Natural killer cell treated with Interleukin-12 subunit alpha and Interleukin-12 subunit beta and Interleukin-15 and Interleukin-18, amount 100 ng/mL, for 72 hours (primary cell): ENCODE measurements around the gene TMEM271. TPM values are rescaled to one million over a fixed set of nuclear protein-coding genes. Genes with fewer than 3 reads are reported as not detected.

Experiments
- ATAC-seq, 2 donors: fragments of 150-1000 bp; cut with Tn5 transposase in 1 of 2; sonication (Bioruptor Pico), chemical (Tn5 transposase) in 1 of 2; 2 replicates each; pipeline ENCODE4 v1.10.0; 2021
- DNase-seq: peaks from one replicate; pipeline ENCODE4 v3.0.0; 2022; ENCODE audit warnings: low spot score
- H3K27ac Mint-ChIP-seq, 2 donors: 1 replicate in 1 of 2; 2 replicates in 1 of 2; pipeline ENCODE4 v1.8.0; 2022; ENCODE audit warnings: mixed read lengths in 2 of 2, mild to moderate bottlenecking in 1 of 2, moderate library complexity in 1 of 2
- H3K27me3 Mint-ChIP-seq, 2 donors: 1 replicate in 1 of 2; 2 replicates in 1 of 2; pipeline ENCODE4 v1.8.0; 2022; ENCODE audit warnings: mixed read lengths in 2 of 2
- H3K36me3 Mint-ChIP-seq: one replicate; pipeline ENCODE4 v1.8.0; 2022; ENCODE audit warnings: mixed read lengths
- H3K4me1 Mint-ChIP-seq, 2 donors: 1 replicate in 1 of 2; 2 replicates in 1 of 2; pipeline ENCODE4 v1.8.0; 2022; ENCODE audit warnings: low read depth in 2 of 2, mixed read lengths in 2 of 2, mild to moderate bottlenecking in 1 of 2
- H3K4me3 Mint-ChIP-seq: one replicate; pipeline ENCODE4 v1.8.0; 2022; ENCODE audit warnings: mixed read lengths
- H3K9me3 Mint-ChIP-seq: 2 replicates; pipeline ENCODE4 v1.8.0; 2022; ENCODE audit warnings: mixed read lengths
- total RNA-seq, 2 donors: library from RNA; stranded (reverse); gene quantifications; one replicate each; pipeline ENCODE4 v1.2.3, GENCODE V29; 2022

Gene TMEM271, protein sequence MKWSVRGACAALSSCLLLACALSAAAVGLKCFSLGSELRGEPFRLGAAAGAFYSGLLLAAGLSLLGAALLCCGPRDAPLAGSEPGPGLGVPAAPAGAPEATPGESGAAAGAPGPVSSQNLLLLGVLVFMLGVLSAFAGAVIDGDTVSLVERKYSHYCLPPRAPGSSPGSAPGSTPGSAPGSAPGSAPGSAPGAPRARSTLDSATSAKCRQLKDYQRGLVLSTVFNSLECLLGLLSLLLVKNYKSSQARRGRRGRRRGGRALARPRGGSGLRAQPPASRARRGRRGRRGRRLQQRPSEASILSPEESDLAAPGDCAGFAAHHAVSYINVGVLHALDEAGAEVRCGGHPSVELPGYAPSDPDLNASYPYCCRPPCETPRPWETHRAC
- not detected for total RNA-seq

DNA sequence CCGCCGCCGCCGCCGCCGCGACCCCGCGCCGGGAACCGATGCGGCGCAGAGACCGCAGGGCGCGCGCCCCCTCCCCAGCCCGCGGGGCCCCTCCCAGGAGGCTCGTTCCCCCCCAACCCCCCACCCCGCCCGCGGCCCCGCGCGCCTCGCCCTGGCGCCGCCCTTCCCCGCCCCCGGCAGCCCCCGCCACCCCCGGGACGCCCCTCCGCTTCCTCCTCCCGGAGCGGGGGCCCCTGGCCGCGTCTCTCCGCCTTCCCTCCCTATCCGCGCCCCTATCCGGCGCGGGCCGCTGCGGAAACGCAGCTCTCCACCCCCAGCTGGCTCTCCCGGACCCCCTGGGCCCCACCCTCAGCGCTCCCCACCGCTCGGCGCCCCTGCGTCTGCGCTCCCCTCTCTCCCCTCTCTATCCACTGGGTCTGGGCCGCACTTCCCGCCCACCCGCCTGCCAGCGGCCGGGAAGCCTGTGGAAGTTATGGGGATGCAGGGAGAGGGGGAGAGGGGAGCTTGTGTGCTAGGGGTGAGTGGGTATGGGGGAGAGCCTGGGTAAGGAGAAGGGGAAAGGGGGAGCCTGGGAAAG lies at the start of gene TMEM271:
Gene TMEM271 (minus strand): TSS at position 51 of the 577 bp plus-strand sequence. CDS start 233 bp downstream, outside the sequence.
- Mint-ChIP-seq H3K4me3 (no peak within 1 kb of the TSS), H3K27me3 (peaks cover 48 to 57% of the 10 kb centered on the region in 2 donors), H3K4me1 (peaks cover 0 to 10% of the 10 kb centered on the region in 2 donors), H3K9me3 (peaks cover 3% of the 10 kb centered on the region), H3K27ac (no peak within 1 kb of the TSS), H3K36me3 (no peaks in the 10 kb centered on the region)
- DNase-seq: no peak
- no peak for ATAC-seq

DNA sequence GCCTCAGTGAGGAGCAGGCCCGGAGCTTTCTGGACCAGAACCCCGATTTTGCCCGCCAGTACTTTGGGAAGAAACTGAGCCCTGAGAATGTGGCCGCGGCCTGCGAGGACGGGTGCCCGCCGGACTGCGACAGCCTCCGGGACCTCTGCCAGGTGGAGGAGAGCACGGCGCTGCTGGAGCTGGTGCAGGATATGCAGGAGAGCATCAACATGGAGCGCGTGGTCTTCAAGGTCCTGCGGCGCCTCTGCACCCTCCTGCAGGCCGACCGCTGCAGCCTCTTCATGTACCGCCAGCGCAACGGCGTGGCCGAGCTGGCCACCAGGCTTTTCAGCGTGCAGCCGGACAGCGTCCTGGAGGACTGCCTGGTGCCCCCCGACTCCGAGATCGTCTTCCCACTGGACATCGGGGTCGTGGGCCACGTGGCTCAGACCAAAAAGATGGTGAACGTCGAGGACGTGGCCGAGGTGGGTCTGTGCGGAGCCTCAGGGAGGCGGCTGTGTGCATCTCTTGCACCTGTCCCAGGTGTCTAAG lies 49.6 kb upstream of the TMEM271 start:
- Mint-ChIP-seq H3K4me1 (no peaks in the 10 kb centered on the region), H3K27ac (no peak overlapping the region), H3K9me3 (no peaks in the 10 kb centered on the region), H3K36me3 (no peaks in the 10 kb centered on the region), H3K4me3 (no peak overlapping the region), H3K27me3 (peaks cover 0 to 3% of the 10 kb centered on the region in 2 donors)
- ATAC-seq (no peak), DNase-seq (no peak)

DNA sequence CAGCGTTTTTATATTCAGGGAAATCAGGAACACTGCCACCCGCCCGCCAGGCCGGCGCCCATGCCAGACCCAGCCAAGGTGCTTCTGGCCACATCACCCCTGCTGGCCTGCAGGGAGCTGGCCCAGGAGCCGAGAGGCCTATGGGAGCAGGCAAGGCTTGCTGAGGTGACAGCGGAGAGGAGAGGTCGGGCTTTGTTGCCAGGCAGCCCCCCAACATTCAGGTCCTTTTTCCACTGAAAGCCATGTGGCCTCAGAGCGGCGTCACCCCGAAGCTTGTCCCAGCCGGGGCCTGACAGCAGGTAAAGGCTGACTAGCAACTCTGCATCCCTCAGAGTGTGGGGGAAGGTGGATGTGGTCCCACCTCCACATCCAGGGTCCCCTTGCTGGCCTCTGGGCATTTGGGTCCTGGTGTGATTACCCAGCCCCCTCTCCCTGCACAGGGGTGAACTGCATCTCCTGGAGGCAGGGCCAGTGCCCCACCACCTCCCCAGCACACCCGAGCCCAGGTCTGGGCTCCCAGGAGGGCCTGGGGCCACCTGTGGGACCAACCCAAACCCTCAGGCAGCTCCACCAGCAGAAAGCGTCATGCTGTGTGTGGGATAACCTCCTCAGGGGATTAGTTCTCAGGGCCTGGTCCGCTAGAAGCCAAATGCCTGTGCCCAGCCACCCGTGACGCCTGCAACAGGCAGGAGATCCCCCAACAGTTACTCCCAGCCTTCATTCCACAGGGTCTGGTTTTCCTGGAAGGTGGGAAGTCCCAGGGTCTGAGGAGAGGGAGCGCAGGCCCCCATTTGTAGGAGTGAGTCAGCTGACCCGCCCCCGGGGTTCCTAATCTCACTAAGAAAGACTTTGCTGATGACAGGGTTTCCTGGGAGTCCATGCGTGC lies 48.9 kb upstream of the TMEM271 start, which contains the start of gene PDE6B:
Gene PDE6B (plus strand): TSS at position 869 of the 886 bp plus-strand sequence. CDS start 54 bp downstream, outside the sequence.
- Mint-ChIP-seq H3K36me3 (no peaks in the 10 kb centered on the region), H3K27ac (no peak within 1 kb of the TSS), H3K27me3 (peaks cover 0 to 3% of the 10 kb centered on the region in 2 donors), H3K4me1 (no peaks in the 10 kb centered on the region), H3K9me3 (no peaks in the 10 kb centered on the region), H3K4me3 (no peak within 1 kb of the TSS)
- ATAC-seq: no peak
- DNase-seq: no peak

DNA sequence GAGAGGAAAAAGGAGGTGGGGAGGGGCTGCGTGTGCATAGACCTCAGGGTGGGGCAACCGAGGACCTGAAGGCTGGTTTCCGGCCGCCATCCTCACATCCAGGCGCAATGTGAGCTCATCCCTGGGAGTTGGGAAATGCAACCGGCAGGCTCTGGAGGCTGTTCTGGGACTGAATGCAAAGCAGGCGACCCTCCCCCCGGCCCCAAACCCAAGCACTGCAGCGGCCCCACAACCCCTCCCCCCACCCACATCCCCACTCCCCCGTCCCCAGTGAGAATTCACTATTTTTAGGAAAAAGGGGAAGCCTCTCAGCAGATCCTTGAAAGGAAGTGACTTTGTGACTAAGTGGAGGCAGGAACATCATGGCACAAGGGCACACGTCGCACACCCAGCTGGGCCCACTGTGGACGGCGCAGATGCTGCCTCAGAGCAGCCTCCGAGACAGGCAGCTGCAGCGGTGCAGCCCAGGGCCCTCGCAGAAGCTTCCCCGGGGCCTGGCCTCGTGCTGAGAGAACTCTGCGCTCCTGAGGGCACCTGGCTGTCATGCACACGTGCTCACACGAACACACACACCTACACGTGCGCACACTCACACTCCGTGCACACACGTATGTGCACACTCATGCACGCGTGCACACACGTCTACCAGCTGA lies 47.9 kb upstream of the TMEM271 start:
- H3K4me3 Mint-ChIP-seq: no peak overlapping the region
- DNase-seq (no peak), ATAC-seq (no peak)
- H3K27me3 Mint-ChIP-seq: peaks cover 0 to 3% of the 10 kb centered on the region in 2 donors
- no peaks in the 10 kb centered on the region for H3K9me3 Mint-ChIP-seq
- H3K36me3 Mint-ChIP-seq: no peaks in the 10 kb centered on the region
- no peaks in the 10 kb centered on the region for H3K4me1 Mint-ChIP-seq
- no peak overlapping the region for H3K27ac Mint-ChIP-seq

DNA sequence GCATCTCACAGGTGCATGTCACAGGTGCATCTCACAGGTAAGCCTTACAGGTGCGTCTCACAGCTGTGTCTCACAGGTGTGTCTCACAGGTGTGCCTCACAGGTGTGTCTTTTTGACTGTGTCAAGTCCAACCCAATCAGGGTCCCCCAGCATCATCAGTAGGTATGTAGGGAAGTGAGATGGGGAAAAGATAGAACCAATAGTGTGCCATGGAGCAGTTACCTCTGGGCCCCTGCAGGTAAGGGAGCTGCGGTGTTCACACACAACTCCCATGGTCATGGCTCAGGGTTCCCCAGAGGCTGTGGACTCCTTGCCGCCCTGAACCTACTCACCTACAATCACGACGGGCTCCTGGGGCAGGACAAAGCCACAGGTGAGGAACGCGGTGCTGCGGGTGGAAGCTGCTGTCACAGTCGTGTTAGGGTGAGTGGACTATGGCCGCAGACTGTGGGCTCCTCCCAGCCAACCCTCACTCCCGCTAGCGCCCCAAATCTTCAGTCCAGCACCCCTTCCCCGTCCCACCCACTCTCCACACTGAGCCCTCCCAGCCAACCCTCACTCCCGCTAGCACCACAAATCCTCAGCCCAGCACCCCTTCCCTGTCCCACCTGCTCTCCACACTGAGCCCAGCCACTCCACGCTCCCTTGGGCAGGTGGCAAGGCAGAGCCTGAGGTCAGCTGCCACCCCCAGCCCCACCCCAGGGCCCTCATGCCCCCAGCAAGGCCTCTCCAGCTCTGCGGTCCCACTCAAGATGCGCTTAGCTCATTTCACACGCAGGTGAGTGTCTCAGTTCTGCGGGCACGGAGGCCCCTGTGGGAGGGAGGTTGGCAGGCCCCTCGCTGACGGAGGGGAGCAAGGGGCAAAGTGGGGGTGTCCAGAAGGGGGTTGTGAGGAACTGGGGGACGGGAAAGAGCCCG lies 47.2 kb upstream of the TMEM271 start:
- Mint-ChIP-seq H3K4me1 (no peaks in the 10 kb centered on the region), H3K4me3 (no peak overlapping the region), H3K36me3 (no peaks in the 10 kb centered on the region), H3K9me3 (no peaks in the 10 kb centered on the region), H3K27me3 (peaks cover 0 to 3% of the 10 kb centered on the region in 2 donors), H3K27ac (no peak overlapping the region)
- no peak for DNase-seq
- no peak for ATAC-seq

DNA sequence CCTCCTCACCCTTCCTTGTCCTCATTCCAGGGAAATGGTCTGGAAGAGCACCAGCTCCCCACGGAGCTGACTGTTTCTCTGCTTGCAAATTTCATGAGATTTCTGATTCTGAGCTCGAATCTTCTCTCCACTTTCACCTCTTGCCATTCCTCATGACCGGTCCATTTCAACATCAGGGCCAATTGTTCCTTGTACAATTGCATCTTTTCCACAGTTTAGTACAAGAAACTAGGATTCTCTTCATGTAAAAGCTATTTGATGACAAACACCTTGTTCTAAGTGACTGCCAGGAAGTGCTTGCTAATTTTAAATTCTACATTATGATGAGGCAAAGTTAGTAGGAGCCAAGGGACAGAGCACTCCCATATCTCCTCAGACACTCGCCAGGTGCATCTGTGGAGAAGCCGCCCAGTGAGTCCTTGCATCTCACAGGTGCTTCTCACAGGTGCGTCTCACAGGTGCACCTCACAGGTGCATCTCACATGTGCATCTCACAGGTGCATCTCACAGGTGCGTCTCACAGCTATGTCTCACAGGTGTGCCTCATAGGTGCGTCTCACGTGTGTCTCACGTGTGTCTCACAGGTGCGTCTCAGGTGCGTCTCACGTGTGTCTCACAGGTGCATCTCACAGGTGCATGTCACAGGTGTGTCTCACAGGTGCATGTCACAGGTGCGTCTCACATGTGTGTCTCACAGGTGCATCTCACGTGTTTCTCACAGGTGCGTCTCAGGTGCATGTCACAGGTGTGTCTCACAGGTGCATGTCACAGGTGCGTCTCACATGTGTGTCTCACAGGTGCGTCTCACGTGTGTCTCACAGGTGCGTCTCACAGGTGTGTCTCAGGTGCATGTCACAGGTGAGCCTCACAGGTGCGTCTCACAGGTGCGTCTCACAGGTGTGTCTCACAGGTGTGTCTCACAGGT lies 46.2 kb upstream of the TMEM271 start:
- ATAC-seq: no peak
- Mint-ChIP-seq H3K4me3 (no peak overlapping the region), H3K27me3 (peaks cover 0 to 6% of the 10 kb centered on the region in 2 donors), H3K4me1 (no peaks in the 10 kb centered on the region), H3K27ac (no peak overlapping the region), H3K36me3 (no peaks in the 10 kb centered on the region), H3K9me3 (no peaks in the 10 kb centered on the region)
- DNase-seq: no peak

DNA sequence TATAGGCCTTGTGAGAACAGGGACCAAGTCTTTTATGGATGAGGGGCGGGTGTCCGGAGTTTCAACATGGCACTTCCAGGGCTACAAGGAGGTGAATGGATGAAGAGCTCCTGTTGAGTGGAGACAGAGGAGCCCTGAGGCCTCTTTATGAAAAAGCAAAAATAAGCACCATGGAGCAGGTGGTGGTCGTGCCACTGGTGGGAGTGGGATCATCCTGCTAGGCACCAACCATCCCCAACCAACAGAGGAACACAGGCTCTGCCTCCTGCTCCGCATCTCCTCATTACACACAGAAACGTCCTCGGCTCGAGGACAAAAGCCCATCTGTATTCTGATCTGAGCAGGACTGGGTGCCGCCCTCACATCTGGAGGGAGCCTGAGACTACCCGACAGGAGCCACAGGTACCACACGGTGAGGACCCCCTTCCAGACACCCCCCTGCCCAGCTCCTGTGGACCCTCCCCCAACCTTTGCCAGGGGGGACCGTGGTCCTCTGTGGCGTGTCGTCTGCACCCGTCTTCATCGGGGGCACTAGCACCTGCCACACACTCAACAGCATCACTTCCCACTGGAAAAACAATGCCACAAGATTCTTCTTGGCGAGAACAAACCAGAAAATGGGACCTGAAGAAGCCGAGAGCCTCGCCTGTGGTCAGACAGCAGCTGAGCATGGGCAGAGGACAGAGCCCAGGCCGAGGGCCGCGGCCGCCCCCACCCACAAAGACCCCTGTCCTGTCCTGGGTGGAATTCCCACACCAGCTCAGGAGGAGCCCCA lies 45.4 kb upstream of the TMEM271 start:
- no peaks in the 10 kb centered on the region for H3K4me1 Mint-ChIP-seq

DNA sequence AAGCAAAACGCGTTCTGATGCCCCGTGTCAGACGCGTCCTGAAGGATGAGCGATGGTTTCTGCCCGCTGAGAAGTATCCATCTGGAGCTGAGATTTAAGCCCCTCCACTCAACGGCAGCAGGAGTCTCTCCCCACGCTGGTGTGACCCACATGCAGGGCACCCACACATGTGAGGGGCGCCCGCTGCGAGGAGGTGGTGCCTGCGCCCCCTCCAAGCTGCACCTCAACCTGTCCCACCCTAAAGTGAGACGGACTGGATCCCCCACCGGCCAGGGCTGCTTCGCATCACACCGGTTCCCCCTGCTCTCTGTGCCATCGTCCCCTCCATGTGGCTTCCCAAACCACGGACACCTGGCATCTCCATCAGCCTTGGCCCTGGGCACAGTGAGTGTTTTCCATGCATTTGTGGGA lies 44.8 kb upstream of the TMEM271 start:
- Mint-ChIP-seq H3K9me3 (no peaks in the 10 kb centered on the region), H3K36me3 (no peaks in the 10 kb centered on the region), H3K27me3 (peaks cover 6 to 9% of the 10 kb centered on the region in 2 donors), H3K4me1 (no peaks in the 10 kb centered on the region), H3K27ac (no peak overlapping the region), H3K4me3 (no peak overlapping the region)
- ATAC-seq (no peak), DNase-seq (no peak)

More for the DNA sequence above, 45.4 kb upstream of the TMEM271 start:
- DNase-seq (no peak), ATAC-seq (no peak)
- no peaks in the 10 kb centered on the region for H3K9me3 Mint-ChIP-seq
- no peak overlapping the region for H3K27ac Mint-ChIP-seq
- no peaks in the 10 kb centered on the region for H3K36me3 Mint-ChIP-seq
- no peak overlapping the region for H3K4me3 Mint-ChIP-seq
- peaks cover 0 to 6% of the 10 kb centered on the region in 2 donors for H3K27me3 Mint-ChIP-seq

DNA sequence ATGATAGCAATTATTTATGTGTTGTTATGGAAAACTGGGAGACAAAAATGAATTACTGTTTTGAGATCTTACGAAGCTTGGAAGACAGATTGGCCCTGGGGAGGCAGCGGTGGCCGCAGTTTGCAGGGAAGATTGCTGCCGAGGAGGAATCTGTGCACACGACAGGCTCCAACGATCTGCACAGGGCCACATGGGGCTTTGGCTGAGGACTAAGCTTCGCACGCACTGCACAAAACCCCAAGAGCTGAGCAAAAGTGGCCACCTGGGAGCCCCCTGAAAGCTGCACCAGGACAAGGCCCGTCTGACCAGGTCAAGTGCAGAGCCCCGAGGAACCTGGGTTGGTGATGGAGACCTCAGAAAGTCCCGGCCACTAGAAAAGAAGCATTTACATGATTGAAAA lies 44.1 kb upstream of the TMEM271 start:
- Mint-ChIP-seq H3K36me3 (no peaks in the 10 kb centered on the region), H3K27me3 (peaks cover 13 to 15% of the 10 kb centered on the region in 2 donors), H3K4me1 (no peaks in the 10 kb centered on the region), H3K9me3 (no peaks in the 10 kb centered on the region), H3K4me3 (no peak overlapping the region), H3K27ac (no peak overlapping the region)
- ATAC-seq: no peak
- no peak for DNase-seq

DNA sequence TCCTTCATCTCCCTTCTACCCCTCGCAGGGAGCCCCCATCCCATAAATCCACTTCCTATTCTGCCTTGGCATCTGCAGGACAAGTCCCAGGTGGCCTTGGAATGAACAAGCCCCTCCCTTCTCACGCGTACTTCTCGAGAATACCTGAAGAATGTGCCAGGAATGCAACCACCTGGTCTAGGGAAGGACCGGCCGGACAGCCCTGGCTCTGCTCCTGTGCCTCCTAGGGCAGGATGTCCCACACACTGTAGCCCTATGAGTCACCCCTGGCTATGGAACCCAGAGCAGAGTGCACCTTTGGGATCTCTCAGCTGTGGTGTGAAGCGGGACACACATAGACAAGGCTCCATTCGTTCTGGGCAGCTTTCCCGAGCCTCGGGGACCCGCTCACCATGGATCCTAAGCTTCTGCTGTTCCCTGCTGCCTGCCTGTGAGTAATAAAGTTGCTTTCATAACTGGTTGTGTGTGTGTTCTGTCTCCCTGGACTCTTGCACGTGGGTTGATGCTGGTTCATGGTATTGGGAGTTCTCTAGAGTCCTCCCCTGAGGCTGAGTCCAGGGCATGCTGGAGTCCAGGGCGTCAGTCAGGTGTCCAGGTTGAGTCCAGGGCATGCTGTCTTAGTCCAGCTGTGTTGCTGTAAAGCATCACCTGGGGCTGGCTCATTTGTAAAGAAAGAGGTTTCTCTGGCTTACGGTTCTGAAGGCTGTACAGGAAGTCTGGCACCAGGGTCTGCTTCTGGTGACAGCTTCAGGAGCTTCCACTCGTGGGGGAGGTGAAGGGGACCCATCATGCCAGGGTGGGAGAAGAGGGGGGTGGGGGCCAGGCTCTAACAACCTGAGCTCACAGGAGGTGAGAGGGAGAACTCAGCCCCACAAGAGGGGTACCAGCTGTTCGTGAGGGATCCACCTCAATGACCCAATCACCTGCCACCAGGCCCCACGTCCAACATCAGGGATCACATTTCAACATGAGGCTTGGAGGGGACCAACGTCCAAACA lies 41.8 kb upstream of the TMEM271 start:
- Mint-ChIP-seq H3K4me3 (no peak overlapping the region), H3K27me3 (peaks cover 14% of the 10 kb centered on the region in 2 donors), H3K4me1 (no peaks in the 10 kb centered on the region), H3K9me3 (no peaks in the 10 kb centered on the region), H3K27ac (no peak overlapping the region), H3K36me3 (no peaks in the 10 kb centered on the region)
- ATAC-seq (no peak), DNase-seq (no peak)
